Stimulated activated CD4-positive, alpha-beta T cell treated with anti-CD3 and anti-CD28 coated beads, Interleukin-4, amount 100 ng/mL, for 24 hours (primary cell): ENCODE results near the gene CMYA5.
"Not testable (repeated sequence)": the region's sequence is repeated elsewhere in the genome, so short reads cannot be mapped to it uniquely, and the experiment has no call there.

Source experiments
- DNase-seq: peaks from one replicate; pipeline ENCODE4 v3.0.0-alpha.2; 2020

CMYA5 gene

DNA sequence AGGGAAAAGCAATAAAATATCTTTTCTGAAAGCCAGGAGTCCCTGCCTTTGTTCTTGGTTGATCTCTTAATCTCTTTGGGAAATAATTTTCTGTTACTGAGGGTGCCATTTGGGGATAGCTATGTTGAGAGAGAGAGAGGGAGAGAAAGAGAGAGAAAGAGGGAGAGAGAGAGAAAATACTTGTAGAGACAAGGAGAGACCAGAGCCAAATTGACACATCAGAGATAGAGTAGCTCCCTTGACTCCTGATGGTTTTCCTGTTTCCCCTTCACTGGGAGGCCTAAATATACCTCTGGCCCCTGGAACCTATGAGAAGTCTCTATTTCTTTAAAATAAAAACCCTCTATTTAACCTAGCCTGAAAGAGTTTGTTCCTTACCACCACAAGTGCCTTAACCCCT is 14.9 kb downstream of the CMYA5 start:
- DNase-seq = no peak

GRCh38 chr5:79705632-79706031 is 16.0 kb downstream of the CMYA5 start:
- DNase-seq = no peak

DNA sequence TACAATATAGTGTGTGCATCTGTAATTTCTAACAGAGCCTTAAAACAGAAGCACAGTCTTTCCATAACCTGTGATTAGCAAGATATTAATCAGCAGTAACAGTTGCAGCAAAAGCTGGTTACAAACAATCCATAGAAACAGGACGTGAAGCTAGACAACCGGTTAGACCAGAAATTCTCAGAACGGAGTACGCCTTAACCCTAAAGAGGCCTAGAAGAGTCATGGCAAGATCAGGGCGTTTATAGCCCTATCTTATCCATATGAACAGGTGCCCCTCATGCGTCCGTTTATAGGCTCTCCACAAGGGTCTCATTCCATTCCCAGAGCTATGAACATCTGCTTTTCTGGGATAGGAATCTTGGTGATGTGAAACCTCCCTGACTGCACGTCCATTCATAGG is 16.7 kb downstream of the CMYA5 start:
- not testable (repeated sequence) for DNase-seq

GRCh38 chr5:79707535-79707934 is 17.9 kb downstream of the CMYA5 start:
- DNase-seq = no peak

GRCh38 chr5:79712741-79713140 is 23.1 kb downstream of the CMYA5 start:
- no peak for DNase-seq

- no peak for DNase-seq
Observed at GRCh38 chr5:79713727-79714126, 24.1 kb downstream of the CMYA5 start.

DNA sequence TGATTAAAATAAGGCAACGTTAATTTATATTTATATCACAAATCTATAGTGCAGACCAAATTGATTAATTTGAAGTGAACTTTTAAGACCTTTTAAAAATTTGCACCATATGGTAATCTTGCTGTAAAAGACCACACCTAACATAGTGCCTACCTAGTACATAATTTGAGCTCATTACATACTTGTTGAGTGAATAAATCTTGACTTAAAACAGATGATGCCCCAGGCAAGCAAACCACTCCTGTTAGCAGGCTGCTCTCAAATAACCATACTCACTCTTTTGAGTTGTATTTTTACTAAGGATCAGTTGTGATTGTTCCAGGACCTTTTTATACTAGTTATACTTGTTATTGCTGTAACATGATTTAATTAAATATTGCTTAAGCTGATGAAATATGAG is 27.2 kb downstream of the CMYA5 start:
- DNase-seq = no peak

- no peak for DNase-seq
Observed at GRCh38 chr5:79720096-79720495, 30.5 kb downstream of the CMYA5 start.

DNA sequence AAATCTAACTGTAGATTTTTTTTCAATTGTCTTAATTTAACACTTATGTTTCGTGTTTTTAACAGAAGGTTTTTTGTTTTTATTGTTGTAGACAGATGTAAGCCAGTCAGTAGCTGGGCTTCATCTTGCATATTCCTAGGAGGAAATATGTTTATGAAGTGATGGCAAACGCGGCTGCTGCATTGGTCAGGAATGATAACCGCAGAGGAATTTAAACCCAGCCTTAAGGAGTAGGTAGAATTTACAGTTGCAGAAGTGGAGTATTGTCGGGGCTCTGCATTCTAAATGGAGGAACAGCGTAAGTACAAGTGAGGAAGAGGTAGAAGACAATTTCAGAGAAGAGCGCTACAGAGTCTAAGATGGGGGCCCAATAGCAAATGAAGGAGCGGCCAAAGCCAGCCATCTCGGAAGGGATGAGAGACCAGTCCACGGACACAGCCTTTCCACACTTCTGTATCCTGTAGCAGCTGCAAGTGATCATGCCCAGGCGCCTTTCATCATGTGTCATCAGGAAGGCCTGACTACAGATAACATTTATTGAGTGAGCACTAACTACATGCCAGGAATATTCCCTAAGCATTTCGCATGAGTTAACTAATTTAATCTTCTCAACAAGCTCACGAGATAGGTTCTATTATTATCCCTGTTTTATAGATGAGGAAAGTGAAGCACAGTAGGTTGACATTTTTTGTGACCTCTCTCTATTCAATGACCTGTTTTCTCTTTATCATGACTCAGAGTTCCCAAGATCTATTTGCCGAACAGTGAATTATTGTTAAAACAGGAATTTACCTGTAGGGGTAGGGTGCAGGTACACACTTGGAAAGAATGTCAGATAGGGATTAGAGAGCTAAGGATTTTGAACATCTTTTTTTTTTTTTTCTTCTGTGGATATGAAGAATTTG is 38.1 kb downstream of the CMYA5 start:
- no peak for DNase-seq

GRCh38 chr5:79728396-79728795 is 38.8 kb downstream of the CMYA5 start:
- DNase-seq = no peak

DNA sequence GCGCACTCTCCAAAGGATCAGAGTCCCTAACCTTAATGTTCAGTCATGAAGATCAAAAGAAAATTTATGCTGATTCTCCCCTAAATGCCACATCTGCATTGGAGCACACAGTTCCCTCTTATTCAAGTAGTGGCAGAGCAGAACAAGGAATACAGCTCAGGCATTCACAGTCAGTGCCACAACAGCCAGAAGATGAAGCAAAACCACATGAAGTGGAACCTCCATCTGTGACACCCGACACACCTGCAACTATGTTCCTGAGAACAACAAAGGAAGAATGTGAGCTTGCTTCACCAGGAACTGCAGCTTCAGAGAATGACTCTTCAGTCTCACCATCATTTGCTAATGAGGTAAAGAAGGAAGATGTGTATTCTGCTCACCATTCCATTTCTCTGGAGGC is 40.0 kb downstream of the CMYA5 start:
- DNase-seq = no peak

DNA sequence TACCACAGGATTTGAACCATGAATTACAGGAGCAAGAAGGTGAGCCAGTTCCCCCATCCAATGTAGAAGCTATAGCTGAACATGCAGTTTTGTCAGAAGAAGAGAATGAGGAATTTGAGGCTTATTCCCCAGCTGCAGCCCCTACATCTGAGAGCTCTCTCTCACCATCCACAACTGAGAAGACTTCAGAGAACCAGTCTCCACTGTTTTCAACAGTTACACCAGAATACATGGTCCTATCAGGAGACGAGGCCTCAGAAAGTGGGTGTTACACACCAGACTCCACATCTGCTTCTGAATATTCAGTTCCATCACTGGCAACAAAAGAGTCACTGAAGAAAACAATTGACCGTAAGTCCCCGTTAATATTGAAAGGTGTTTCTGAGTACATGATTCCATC is 40.9 kb downstream of the CMYA5 start:
- DNase-seq = no peak

GRCh38 chr5:79731775-79732174 is 42.1 kb downstream of the CMYA5 start:
- no peak for DNase-seq

GRCh38 chr5:79736528-79737514 is 47.2 kb downstream of the CMYA5 start:
- no peak for DNase-seq

DNA sequence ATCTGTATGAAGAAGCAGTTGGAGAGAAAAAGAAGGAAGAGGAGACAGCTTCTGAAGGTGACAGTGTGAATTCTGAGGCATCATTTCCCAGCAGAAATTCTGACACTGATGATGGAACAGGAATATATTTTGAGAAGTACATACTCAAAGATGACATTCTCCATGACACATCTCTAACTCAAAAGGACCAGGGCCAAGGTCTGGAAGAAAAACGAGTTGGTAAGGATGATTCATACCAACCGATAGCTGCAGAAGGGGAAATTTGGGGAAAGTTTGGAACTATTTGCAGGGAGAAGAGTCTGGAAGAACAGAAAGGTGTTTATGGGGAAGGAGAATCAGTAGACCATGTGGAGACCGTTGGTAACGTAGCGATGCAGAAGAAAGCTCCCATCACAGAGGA is 48.7 kb downstream of the CMYA5 start:
- DNase-seq = no peak

- no peak for DNase-seq
Observed at GRCh38 chr5:79742549-79743136, 53.0 kb downstream of the CMYA5 start.

GRCh38 chr5:79743846-79744605 is 54.4 kb downstream of the CMYA5 start:
- no peak for DNase-seq

GRCh38 chr5:79745255-79745654 is 55.6 kb downstream of the CMYA5 start:
- no peak for DNase-seq

- DNase-seq = no peak
Observed at GRCh38 chr5:79746642-79747569, 57.3 kb downstream of the CMYA5 start.

DNA sequence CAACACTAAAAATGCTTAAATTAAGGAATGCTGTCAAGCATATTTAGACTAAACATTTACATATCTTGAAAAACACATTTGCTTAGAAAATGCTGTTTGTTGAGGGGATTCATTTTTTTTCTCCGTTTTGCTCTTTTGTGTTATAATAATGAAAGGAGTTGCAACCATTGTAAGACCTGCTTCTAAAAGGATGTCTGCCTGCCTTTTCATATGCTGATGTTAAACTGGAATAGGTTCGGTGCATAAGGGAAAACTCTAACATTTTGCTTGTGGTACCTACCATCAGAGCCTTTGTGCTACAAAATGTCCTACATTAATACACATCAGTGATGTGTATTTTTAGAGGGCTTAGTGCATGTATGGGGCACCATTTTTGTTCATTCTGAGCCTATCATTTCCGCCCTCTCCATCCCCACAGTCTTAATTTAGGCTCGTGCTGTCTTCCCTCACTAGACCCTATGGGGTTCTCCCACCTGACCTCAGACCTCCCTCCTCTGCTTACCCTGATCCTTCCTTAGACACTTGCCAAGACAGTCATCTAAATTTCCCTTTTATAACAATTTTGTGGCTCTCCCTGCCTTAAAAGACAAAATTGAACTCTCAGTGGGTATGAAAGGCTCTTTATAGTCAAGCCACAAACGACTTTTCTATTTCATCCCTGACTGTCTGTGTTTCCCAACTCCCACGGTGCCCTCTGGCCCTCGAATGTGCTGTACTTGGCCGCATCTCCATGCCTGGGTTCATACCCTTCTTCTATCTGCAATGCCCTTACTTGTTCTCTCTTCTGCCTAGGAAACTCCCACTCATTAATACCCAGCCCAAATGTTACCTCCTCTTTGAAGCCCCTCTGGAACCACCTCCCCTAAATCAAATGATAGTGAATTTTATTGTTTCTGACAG is 61.2 kb downstream of the CMYA5 start:
- no peak for DNase-seq
